Smooth muscle cell (in vitro differentiated cells): ENCODE measurements around the gene LHFPL3. TPM values are rescaled to one million over a fixed set of nuclear protein-coding genes. Genes with fewer than 3 reads are reported as not detected.
"Not testable (repeated sequence)": the region's sequence is repeated elsewhere in the genome, so short reads cannot be mapped to it uniquely, and the experiment has no call there.

ENCODE experiments used
- DNase-seq: peaks from one replicate; lab custom pipeline; 2025; ENCODE audit not compliant: unreplicated experiment; lab: John Stamatoyannopoulos, UW
- H2AFZ ChIP-seq: fragments of 200-600 bp; sonication (generic); 2 replicates; pipeline ENCODE4 v1.6.0; 2016; ENCODE audit warnings: antibody characterized with exemption, low read depth, mild to moderate bottlenecking
- H3F3A ChIP-seq: fragments of 200-600 bp; sonication (generic); 2 replicates; pipeline ENCODE4 v1.6.0; 2017; ENCODE audit warnings: antibody characterized with exemption, low read depth
- H3K27ac ChIP-seq: fragments of 200-600 bp; sonication (generic); 2 replicates; pipeline ENCODE4 v1.5.1; 2016; ENCODE audit warnings: low read depth, mild to moderate bottlenecking
- H3K27me3 ChIP-seq: fragments of 200-600 bp; sonication (generic); 2 replicates; pipeline ENCODE4 v1.6.1; 2016; ENCODE audit warnings: low read depth, mild to moderate bottlenecking
- H3K36me3 ChIP-seq: fragments of 200-600 bp; sonication (generic); 2 replicates; pipeline ENCODE4 v1.5.1; 2016; ENCODE audit warnings: low read depth
- H3K4me1 ChIP-seq: fragments of 200-600 bp; sonication (generic); 2 replicates; pipeline ENCODE4 v1.5.1; 2016; ENCODE audit warnings: low read depth
- H3K4me2 ChIP-seq: fragments of 200-600 bp; sonication (generic); 2 replicates; pipeline ENCODE4 v1.6.0; 2016; ENCODE audit warnings: mild to moderate bottlenecking
- H3K4me3 ChIP-seq: fragments of 200-600 bp; sonication (generic); 2 replicates; pipeline ENCODE4 v1.5.1; 2016; ENCODE audit warnings: mild to moderate bottlenecking
- H3K79me2 ChIP-seq: fragments of 200-600 bp; sonication (generic); 2 replicates; pipeline ENCODE4 v1.6.0; 2016; ENCODE audit warnings: low read depth, mild to moderate bottlenecking
- H3K9ac ChIP-seq: fragments of 200-600 bp; sonication (generic); 2 replicates; pipeline ENCODE4 v1.6.0; 2016; ENCODE audit warnings: low read depth
- H3K9me3 ChIP-seq: fragments of 200-600 bp; sonication (generic); replicated peaks from 2 replicates; pipeline ENCODE4 v1.5.1; 2016; ENCODE audit warnings: low read depth
- H4K20me1 ChIP-seq: fragments of 200-600 bp; sonication (generic); 2 replicates; pipeline ENCODE4 v1.6.0; 2016; ENCODE audit warnings: low read depth
- WGBS: methylation state at CpG from one replicate; pipeline ENCODE4 v1.1.7; 2016; ENCODE audit warnings: low lambda C conversion rate; 5-methylcytosine and 5-hydroxymethylcytosine counted together
- polyA plus RNA-seq: library from polyadenylated mRNA; unstranded; fragments of >200 nt; fragmentation: Nextera tagmentation; extraction: Ambion mirVana; gene quantifications from 2 replicates; pipeline ENCODE4 v1.2.1, GENCODE V29; 2016
- total RNA-seq: library from RNA; depleted of rRNA; stranded (reverse); fragments of >200 nt; gene quantifications from 2 replicates; pipeline ENCODE4 v1.2.3, GENCODE V29; 2014
- TF ChIP-seq, protein P1 (sequence below): fragments of 200-600 bp; sonication (generic); IDR thresholded peaks from 2 replicates; pipeline ENCODE4 v1.5.1; 2017; ENCODE audit warnings: borderline replicate concordance, mild to moderate bottlenecking, antibody characterized with exemption; ENCODE audit not compliant: insufficient read depth, poor library complexity, severe bottlenecking

Gene LHFPL3
- total and polyA plus RNA-seq, 2 experiments from 2014 or later: not detected

DNA sequence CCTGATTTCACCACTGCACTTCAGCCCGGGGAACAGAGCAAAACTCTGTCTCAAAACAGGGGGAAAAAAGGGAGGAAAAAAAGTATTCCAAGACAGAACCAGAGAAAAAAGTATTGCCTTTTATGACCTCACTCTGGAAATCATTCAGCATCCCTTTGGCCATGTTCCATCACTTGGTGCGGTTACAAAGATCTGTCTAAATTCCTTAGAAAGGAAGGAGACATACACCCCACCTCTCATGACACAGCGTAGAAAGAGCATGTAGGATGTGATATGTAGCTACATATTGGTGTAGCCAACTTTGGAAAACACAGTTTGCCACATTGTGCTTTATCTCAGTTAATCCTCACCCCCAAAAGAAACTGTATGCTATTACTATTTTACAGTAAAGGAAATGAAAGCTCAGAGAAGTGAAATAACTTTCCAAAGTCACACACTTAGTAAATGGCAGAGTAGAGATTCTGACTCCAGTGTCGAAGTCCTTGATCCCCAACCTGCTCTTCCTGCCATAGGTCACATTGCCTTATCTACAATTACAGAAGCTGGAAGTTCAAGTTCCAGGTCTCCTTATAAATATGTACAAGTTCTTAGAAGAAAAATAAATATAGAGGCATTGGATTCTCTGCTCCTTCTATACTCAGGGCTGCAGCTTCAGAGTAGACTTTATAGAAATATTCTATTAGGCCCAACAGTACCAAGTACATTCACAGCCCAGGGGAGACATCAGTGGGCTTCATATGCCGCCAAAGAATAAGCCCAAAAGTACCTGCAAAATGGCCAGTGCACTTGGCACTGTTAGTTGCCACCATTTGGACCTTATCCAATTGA is 594.0 kb downstream of the LHFPL3 start:
- Histone ChIP-seq H4K20me1 (no peaks in the 10 kb centered on the region), H3K79me2 (no peaks in the 10 kb centered on the region), H3K36me3 (no peaks in the 10 kb centered on the region), H3K9me3 (no peaks in the 10 kb centered on the region), H3K4me2 (no peak overlapping the region), H3K4me1 (peaks cover 4% of the 10 kb centered on the region), H3K27ac (no peak overlapping the region), H3K27me3 (peaks cover 7% of the 10 kb centered on the region), H3K4me3 (no peak overlapping the region), H2AFZ (no peak overlapping the region), H3F3A (no peaks in the 10 kb centered on the region), H3K9ac (no peak overlapping the region)
- TF ChIP-seq, protein P1, sequence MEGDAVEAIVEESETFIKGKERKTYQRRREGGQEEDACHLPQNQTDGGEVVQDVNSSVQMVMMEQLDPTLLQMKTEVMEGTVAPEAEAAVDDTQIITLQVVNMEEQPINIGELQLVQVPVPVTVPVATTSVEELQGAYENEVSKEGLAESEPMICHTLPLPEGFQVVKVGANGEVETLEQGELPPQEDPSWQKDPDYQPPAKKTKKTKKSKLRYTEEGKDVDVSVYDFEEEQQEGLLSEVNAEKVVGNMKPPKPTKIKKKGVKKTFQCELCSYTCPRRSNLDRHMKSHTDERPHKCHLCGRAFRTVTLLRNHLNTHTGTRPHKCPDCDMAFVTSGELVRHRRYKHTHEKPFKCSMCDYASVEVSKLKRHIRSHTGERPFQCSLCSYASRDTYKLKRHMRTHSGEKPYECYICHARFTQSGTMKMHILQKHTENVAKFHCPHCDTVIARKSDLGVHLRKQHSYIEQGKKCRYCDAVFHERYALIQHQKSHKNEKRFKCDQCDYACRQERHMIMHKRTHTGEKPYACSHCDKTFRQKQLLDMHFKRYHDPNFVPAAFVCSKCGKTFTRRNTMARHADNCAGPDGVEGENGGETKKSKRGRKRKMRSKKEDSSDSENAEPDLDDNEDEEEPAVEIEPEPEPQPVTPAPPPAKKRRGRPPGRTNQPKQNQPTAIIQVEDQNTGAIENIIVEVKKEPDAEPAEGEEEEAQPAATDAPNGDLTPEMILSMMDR: no peak
- WGBS: 73% methylated on average over 5 of the region's 5 CpGs
- DNase-seq: no peak

DNA sequence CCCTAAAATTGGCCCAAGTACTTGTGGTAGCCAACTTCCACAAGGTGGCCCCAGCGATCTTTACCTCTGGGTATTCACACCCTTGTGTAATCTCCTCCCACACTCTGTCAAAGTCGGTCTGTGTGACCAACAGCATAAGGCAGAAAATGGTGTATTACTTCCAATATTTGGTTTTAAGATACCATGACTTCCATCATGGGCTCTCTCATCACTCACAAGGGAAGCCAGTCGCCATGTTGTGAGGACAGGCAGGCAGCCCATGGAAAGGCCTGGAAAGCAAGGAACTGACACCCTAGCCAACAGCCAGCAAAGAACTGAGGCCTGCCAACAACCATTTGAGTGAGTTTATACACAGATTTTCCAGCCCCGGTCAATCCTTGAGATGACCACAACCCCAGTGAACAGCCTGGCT is 594.6 kb downstream of the LHFPL3 start:
- peaks cover 2% of the 10 kb centered on the region for H3K27me3 ChIP-seq
- H3K79me2 ChIP-seq: no peaks in the 10 kb centered on the region
- H3F3A ChIP-seq: no peaks in the 10 kb centered on the region
- H3K9ac ChIP-seq: no peak overlapping the region
- TF ChIP-seq, protein P1: peak; percentile 64
- DNase-seq: no peak
- H3K9me3 ChIP-seq: no peaks in the 10 kb centered on the region
- no peaks in the 10 kb centered on the region for H4K20me1 ChIP-seq
- H3K4me3 ChIP-seq: no peak overlapping the region
- H3K36me3 ChIP-seq: no peaks in the 10 kb centered on the region
- WGBS: 15% methylated on average over 4 of the region's 4 CpGs
- no peak overlapping the region for H3K27ac ChIP-seq
- peaks cover 4% of the 10 kb centered on the region for H3K4me1 ChIP-seq
- H3K4me2 ChIP-seq: no peak overlapping the region
- H2AFZ ChIP-seq: no peak overlapping the region

DNA sequence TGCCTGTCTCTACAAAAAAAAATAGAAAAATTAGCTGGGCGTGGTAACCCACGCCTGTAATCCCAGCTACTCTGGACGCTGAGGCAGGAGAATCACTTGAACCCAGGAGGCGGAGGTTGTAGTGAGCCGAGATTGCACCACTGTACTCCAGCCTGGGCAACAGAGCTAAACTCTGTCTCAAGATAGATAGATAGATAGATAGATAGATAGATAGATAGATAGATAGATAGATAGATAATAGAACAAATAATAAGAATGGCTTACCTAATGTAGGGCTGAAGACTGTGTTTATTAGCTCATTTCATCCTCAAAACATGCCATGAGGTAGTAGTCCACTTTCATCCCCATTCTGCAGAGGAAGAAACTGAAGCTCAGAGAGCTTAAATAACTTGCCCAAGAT is 597.8 kb downstream of the LHFPL3 start:
- not testable (repeated sequence) for H3K4me1 ChIP-seq, H3K79me2 ChIP-seq, H2AFZ ChIP-seq, H4K20me1 ChIP-seq, H3K4me2 ChIP-seq, H3K9me3 ChIP-seq, H3K9ac ChIP-seq, H3F3A ChIP-seq, H3K36me3 ChIP-seq, DNase-seq, H3K27ac ChIP-seq, H3K27me3 ChIP-seq
- H3K4me3 ChIP-seq: peak overlapping the region; percentile 23
- 91% methylated on average over 5 of the region's 5 CpGs for WGBS

DNA sequence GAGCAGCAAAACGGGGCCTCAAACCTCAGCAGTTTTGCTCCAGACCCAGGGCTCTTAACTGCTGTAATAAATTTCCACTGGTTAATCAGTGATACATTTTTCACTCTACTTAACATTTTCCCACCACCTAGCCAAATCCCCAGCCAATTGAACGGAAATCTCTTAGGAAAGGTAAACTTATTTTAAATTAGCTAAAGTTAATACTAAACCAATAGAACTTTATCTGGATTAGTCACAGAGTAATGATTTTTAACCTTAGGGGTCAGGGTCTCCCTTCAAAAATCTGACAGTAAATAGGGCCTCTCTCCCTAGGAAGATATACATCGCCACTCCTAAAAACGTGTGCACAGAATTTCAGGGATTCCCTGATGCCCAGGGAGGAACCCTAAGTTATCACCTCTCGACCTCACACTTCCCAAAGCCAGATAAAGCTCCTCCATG is 598.2 kb downstream of the LHFPL3 start:
- Histone ChIP-seq H3K4me2 (no peak overlapping the region), H3K4me1 (peaks cover 7% of the 10 kb centered on the region), H3F3A (no peaks in the 10 kb centered on the region), H4K20me1 (no peaks in the 10 kb centered on the region), H3K27ac (no peak overlapping the region), H2AFZ (no peak overlapping the region), H3K9ac (no peak overlapping the region), H3K27me3 (no peaks in the 10 kb centered on the region), H3K9me3 (no peaks in the 10 kb centered on the region), H3K79me2 (no peaks in the 10 kb centered on the region), H3K36me3 (no peaks in the 10 kb centered on the region), H3K4me3 (peak overlapping the region; percentile 23)
- DNase-seq: no peak
- 81% methylated on average over 5 of the region's 5 CpGs for WGBS
- TF ChIP-seq, protein P1: no peak
